GM21381 (cell line): Measurements from ENCODE around the gene APOBR.
"Not testable (repeated sequence)": the region's sequence is repeated elsewhere in the genome, so short reads cannot be mapped to it uniquely, and the experiment has no call there.

Experiments
- ATAC-seq: cut with Tn5 transposase; IDR thresholded peaks from one replicate; pipeline ENCODE4 v1.9.1; 2021; ENCODE audit warnings: mild to moderate bottlenecking, moderate library complexity; ENCODE audit not compliant: unreplicated experiment

The APOBR gene

GRCh38 chr16:28497861-28498599, 3.6 kb downstream of the APOBR start:
- no peak for ATAC-seq

GRCh38 chr16:28498666-28499381, 4.4 kb downstream of the APOBR start:
- no peak for ATAC-seq

- no peak for ATAC-seq
Observed at GRCh38 chr16:28499854-28500253, 5.4 kb downstream of the APOBR start.

DNA sequence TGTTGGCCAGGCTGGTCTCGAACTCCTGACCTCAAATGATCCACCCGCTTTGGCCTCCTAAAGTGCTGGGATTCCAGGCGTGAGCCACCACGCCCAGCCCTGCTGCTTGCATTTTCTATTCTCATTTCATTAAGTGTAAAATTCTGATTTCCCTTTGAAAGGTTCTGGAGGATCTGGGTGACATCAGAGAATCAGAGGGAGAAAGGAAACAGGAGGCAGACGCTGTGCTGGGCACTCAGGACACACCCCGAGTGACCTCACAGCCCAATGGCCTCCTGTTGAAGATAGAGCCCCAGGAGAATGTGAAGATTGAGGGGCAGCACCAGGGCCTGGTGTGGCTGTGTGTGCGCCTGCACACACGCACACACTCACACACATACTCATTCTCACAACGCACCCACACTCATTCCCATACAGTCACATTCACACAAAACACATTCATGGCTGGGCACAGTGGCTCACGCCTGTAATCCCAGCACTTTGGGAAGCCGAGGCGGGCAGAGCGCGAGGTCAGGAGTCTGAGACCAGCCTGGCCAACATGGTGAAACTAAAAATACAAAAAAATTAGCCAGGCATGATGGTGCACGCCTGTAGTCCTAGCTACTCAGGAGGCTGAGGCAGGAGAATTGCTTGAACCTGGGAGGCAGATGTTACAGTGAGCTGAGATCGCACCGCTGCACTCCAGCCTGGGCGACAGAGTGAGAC, 6.2 kb downstream of the APOBR start:
- ATAC-seq, result not testable (repeated sequence)

GRCh38 chr16:28501258-28502232, 7.1 kb downstream of the APOBR start:
- no peak for ATAC-seq

GRCh38 chr16:28502290-28502689, 7.8 kb downstream of the APOBR start:
- no peak for ATAC-seq

GRCh38 chr16:28503470-28504259, 9.2 kb downstream of the APOBR start:
- ATAC-seq, result no peak

DNA sequence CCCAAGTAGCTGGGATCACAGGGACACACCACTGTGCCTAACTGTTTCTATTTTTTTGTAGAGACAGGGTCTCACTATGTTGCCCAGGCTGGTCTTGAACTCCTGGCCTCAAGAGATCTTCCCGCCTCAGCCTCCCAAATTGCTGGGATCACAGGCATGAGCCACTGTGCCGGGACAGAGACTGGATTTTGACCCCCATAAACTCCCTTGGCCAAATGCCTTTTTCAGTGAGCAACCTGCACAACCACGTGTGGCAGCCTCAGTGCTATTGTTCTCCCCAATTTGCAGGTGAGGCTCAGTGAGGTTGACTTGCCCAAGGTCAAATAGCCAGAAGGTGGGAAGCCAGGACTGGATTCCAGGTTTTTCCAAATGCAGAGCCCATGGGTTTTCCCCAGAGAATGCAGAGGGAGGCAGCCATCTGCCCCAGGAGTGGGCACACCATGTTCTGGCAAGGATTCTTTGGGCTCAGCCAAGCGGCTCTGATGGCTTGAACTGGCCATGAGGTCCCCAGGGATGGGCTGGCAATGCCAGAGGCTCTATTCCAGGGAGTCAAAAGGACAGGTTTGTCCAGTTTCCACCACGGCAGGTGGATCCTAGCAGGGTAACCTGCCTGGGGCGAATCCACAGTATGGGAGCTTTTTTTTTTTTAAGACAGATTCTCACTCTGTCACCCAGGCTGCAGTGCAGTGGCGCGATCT, 10.4 kb downstream of the APOBR start:
- no peak for ATAC-seq

DNA sequence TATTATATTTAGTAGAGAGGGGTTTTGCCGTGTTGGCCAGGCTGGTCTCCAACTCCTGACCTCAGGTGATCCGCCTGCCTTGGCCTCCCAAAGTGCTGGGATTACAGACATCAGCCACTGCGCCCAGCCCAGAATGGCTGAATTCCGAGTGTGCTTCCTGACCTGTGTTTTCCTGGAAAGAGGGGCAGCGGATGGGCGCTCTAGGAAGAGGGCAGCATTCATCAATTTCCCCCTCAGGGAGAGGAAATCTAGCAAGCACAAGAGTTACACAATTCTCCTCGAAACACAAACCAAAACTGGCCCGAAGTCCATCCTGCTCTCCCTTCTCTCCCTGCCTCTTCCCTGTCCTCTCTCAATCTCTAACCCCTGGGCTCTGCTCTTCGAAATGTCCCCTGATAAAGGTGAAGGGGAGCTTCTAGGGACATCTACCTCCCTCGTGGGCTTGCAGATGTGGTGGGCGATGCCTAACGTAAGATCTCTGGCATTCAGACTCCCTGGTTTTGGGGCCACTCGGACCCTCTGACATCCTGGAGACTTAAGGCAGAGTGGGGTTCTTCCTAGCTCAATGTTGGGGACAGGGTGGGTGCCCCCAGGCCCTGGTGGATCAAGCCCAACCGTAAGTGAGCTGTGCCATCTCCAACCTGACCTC, 11.2 kb downstream of the APOBR start:
- no peak for ATAC-seq

- no peak for ATAC-seq
Observed at GRCh38 chr16:28511031-28511430, 16.6 kb downstream of the APOBR start.

- ATAC-seq, result no peak
Observed at GRCh38 chr16:28511801-28512789, 17.7 kb downstream of the APOBR start.

DNA sequence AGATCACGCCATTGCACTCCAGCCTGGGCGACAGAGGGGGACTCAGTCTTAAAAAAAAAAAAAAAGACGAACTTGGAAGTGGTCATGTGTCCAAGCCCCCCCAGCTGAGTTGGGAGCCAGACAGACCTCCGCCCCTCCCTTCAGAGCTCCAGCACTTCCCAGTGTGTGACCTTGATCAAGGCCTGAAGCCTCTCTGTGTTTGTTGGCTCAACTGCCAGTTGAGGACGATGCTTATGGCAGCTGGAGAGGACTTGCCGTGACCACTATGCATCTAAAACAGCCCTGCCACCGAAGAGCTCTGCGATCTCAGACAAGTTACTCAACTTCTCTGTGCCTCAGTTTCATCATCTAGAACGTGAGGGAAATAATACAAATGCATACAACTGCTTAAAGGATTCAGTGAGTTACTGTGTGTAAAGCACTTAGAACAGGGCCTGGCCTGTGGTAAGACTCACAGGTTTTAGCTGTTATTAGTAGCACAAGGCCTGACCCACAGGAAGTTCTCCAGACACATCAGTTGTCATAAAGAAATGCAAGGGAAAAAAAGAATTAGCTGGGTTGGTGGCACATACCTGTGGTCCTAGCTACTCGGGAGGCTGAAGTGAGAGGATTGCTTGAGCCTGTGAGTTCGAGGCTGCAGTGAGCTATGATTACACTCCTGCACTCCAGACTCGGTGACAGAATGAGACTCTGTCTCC, 19.2 kb downstream of the APOBR start:
- ATAC-seq, result no peak

DNA sequence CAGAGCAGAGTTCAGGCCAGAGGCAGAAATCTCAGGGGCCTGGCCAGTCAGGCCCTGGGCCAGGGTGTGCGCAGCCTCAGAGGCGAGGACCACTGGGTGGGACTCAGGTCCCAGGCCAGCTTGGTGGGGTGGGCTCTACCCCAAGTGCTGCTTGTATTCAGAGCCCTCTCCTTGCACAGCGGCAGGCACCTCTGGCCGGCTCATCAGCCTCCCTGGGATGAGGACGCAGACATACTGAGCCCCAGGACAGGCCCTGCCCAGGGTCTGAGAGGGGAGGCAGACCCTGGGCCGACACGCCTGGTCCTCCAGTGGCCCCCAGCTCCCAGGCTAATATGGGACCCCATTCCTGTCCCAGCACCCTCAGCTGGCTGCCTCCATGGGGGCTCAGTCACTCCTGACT, 19.8 kb downstream of the APOBR start:
- no peak for ATAC-seq

DNA sequence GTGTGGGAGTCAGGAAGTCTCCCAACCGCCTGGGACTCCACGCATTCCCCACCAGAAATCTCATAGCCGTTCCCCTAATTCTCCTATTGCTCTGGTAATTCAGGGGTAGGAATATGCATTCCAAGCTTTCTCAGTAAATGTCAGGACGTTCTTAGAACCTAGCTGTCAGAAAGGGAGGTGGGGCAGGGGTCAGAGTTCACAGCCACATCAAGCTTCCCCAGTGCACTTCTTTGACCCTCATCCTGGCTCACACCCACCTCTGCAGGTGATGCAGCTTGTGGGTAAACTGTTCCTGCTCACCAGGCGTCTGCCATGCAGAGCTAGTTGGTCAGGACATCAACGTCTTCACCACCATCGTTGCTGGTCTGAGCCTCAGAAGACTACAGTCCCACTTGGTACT, 26.2 kb downstream of the APOBR start:
- no peak for ATAC-seq

DNA sequence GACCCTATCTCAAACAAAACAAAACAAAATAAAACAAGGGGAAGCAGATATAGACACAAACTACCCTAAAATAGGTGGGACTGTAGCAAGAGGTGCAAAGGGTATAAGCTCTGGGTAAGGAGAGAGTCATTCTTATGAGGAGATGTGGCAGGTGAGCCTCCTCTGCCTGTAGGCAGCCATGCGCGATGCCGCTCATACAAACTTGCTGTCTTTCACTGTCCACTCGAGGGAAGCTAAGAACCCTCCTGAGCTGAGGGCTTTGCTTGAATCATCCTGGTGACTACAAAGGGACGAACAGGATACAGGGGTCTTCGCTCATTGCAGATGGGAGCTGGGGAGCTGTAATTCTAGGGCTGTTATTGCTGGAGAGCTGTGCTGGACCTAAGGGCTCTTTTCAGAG, 27.0 kb downstream of the APOBR start:
- ATAC-seq, result no peak

GRCh38 chr16:28522792-28523191, 28.3 kb downstream of the APOBR start:
- no peak for ATAC-seq

DNA sequence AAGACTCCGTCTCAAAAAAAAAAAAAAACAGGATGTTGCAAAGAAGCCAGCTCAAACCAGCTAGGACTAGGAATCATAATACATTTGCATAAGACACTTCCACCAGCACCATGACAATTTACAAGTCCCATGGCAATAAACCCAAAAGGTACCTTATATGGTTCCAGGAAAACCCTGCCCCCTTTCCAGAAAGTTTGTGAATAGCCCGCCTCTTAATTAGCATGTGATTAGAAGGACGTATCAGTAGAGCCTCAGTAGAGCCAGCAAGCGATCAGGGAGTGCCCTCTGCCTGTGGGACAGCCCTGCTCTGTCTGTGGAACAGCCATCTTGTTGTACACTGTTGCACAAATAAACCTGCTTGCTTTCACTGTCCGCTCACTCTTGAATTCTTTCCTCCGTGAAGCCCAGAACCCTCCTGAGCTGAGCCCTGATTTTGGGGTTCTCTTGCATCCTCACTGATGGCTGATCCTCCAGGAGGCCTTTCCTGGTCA, 30.3 kb downstream of the APOBR start:
- no peak for ATAC-seq
